Ovary (tissue), 3 donors: ENCODE measurements around the gene ITPR2.

Source experiments
- EP300 ChIP-seq: sonication (generic); formaldehyde crosslinking; IDR thresholded peaks from one replicate; pipeline ENCODE4 v1.6.1; 2017; ENCODE audit warnings: antibody characterized with exemption
- POLR2A ChIP-seq: fragments of 450-650 bp; IDR thresholded peaks from one replicate; pipeline ENCODE4 v1.6.1; 2017; ENCODE audit warnings: antibody characterized with exemption, mild to moderate bottlenecking, moderate library complexity
- TF ChIP-seq, protein P1 (sequence below), 3 donors: fragments of 450-650 bp in 2 of 3; fragments of 200-600 bp in 1 of 3; IDR thresholded peaks; one replicate each; pipeline versions ENCODE4 v1.5.1 to v1.8.0; 2016 to 2022; ENCODE audit warnings: antibody characterized with exemption in 3 of 3, mild to moderate bottlenecking in 1 of 3
- donor health status: DM: no; HTN: no; CAD: no.

- TF ChIP-seq POLR2A, result no peak
- TF ChIP-seq, protein P1, sequence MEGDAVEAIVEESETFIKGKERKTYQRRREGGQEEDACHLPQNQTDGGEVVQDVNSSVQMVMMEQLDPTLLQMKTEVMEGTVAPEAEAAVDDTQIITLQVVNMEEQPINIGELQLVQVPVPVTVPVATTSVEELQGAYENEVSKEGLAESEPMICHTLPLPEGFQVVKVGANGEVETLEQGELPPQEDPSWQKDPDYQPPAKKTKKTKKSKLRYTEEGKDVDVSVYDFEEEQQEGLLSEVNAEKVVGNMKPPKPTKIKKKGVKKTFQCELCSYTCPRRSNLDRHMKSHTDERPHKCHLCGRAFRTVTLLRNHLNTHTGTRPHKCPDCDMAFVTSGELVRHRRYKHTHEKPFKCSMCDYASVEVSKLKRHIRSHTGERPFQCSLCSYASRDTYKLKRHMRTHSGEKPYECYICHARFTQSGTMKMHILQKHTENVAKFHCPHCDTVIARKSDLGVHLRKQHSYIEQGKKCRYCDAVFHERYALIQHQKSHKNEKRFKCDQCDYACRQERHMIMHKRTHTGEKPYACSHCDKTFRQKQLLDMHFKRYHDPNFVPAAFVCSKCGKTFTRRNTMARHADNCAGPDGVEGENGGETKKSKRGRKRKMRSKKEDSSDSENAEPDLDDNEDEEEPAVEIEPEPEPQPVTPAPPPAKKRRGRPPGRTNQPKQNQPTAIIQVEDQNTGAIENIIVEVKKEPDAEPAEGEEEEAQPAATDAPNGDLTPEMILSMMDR (IDR thresholded peaks at IDR 0.05), result no peak
- no peak for TF ChIP-seq EP300
These were observed 113.1 kb downstream of the ITPR2 start for GRCh38 chr12:26719852-26720251.
